Stimulated activated CD4-positive, alpha-beta T cell treated with anti-CD3 and anti-CD28 coated beads, Interleukin-4, amount 100 ng/mL, for 1 hour (primary cell): Measurements from ENCODE around the gene AQP2.

Experiments used
- DNase-seq: peaks from one replicate; pipeline ENCODE4 v3.0.0-alpha.2; 2020

Gene AQP2

GRCh38 chr12:49942512-49942893 is 8.0 kb upstream of the AQP2 start:
- DNase-seq, result no peak

- no peak for DNase-seq
Measured at GRCh38 chr12:49942921-49943624, 7.5 kb upstream of the AQP2 start.

- no peak for DNase-seq
Measured at GRCh38 chr12:49943625-49943960, 6.9 kb upstream of the AQP2 start.

GRCh38 chr12:49944046-49944445 is 6.5 kb upstream of the AQP2 start:
- no peak for DNase-seq

GRCh38 chr12:49944718-49945117 is 5.8 kb upstream of the AQP2 start:
- DNase-seq, result no peak

- peak; percentile 87 for DNase-seq
Measured at GRCh38 chr12:49945394-49946080, 5.0 kb upstream of the AQP2 start.

- no peak for DNase-seq
Measured at GRCh38 chr12:49946086-49946485, 4.5 kb upstream of the AQP2 start.

GRCh38 chr12:49946497-49946896 is 4.0 kb upstream of the AQP2 start:
- DNase-seq, result no peak

- DNase-seq, result no peak
Measured at GRCh38 chr12:49947593-49948226, 2.8 kb upstream of the AQP2 start.

- DNase-seq, result no peak
Measured at GRCh38 chr12:49948866-49949845, 1.4 kb upstream of the AQP2 start.

GRCh38 chr12:49949866-49950265 is 671 bp upstream of the AQP2 start:
- no peak for DNase-seq

- DNase-seq, result no peak
Measured at GRCh38 chr12:49951411-49952240, 1.1 kb downstream of the AQP2 start.

- no peak for DNase-seq
Measured at GRCh38 chr12:49952391-49953055, 2.0 kb downstream of the AQP2 start.

- DNase-seq, result no peak
Measured at GRCh38 chr12:49953151-49953550, 2.6 kb downstream of the AQP2 start.

GRCh38 chr12:49953961-49954846 is 3.7 kb downstream of the AQP2 start:
- no peak for DNase-seq

GRCh38 chr12:49954863-49955830 is 4.6 kb downstream of the AQP2 start:
- DNase-seq, result no peak

GRCh38 chr12:49955899-49956662 is 5.5 kb downstream of the AQP2 start:
- no peak for DNase-seq
